Measurements from ENCODE around the gene TLCD3B. TPM values are rescaled to one million over a fixed set of nuclear protein-coding genes. Genes with fewer than 3 reads are reported as not detected.
A peak's percentile ranks its signal among the peaks of the same experiment; 100 is the strongest.

The TLCD3B gene
- total and polyA plus RNA-seq, 9 donors = 0.15 TPM; not detected in 8

DNA sequence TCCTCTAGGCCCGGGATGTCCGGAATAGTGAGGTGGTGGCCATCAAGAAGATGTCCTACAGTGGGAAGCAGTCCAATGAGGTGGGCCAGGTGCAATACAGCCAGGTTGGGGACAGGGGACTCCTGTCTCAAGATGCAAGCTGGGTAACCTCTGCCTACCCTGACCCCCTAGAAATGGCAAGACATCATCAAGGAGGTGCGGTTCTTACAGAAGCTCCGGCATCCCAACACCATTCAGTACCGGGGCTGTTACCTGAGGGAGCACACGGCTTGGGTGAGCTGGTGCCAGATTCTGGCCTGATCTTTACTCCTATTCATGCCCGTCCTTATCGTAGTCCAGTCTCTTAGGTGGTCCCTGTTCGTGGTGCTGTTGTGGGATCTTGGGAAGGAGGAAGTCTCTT, 53.0 kb downstream of the TLCD3B start:
- Histone ChIP-seq H3K36me3 (no peaks in the 10 kb centered on the region), H3K27me3 (no peaks in the 10 kb centered on the region), H3K9me3 (no peaks in the 10 kb centered on the region), H3K27ac (no peak overlapping the region), H3K4me3 (no peak overlapping the region), H3K4me1 (ENCODE audit: insufficient read depth) (peaks cover 13% of the 10 kb centered on the region)
- DNase-seq = peak in 2 of 5 donors; percentile 10 to 14
- intact Hi-C loops (cut with DNase I) = no loop called here
- 88 to 90% (median 89%) methylated on average over 9 of the region's 9 CpGs for WGBS, 3 donors
- no peak for TF ChIP-seq EP300 (IDR thresholded peaks at IDR 0.05)
- TF ChIP-seq POLR2A (IDR thresholded peaks at IDR 0.05) = no peak
- no peak for TF ChIP-seq CTCF (IDR thresholded peaks at IDR 0.05)

DNA sequence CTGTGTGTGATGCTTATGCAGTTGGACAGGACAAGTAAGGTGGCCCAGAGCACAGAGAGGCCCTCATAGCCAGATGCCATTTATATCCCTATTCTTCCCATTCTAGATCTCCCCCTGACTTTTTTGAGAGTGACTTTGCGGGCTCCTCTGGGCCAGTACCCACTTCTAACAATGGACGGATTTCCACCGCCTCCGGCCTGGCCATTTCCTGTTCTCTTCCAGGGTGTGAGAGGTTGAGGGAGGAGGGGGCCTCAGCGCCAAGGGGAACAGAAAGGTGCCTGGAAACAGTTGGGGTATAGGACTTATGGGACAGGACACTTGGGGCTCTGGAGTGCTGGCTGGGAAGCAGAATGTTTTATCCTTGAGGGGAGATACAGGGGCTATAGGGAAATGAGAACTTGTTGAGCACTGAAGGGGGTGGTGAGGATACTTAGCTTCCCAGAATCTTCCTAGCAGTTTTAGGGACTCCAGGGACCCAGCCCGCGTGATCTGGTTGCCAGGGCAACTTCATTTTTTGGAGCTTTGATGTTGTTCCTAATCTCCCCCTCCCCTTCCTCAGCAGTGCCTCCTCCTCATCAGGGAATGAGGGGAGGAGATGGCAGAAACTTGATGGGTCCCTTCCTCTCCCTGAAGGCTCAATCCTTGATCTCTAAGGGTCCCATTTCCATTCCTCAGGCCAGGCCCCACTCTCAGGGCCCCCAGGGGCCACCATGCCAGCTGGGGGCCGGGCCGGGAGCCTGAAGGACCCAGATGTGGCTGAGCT, 53.8 kb downstream of the TLCD3B start:
- TF ChIP-seq POLR2A (IDR thresholded peaks at IDR 0.05) (no peak), EP300 (IDR thresholded peaks at IDR 0.05) (no peak), CTCF (IDR thresholded peaks at IDR 0.05) (no peak)
- H3K27ac ChIP-seq = no peak overlapping the region
- no peak overlapping the region for H3K4me3 ChIP-seq
- peak in 2 of 5 donors; percentile 10 to 31 for DNase-seq
- H3K9me3 ChIP-seq = no peaks in the 10 kb centered on the region
- H3K36me3 ChIP-seq = no peaks in the 10 kb centered on the region
- H3K4me1 ChIP-seq (ENCODE audit: insufficient read depth) = peaks cover 13% of the 10 kb centered on the region
- 59 to 65% (median 64%) methylated on average over 9 of the region's 9 CpGs for WGBS, 3 donors
- H3K27me3 ChIP-seq = no peaks in the 10 kb centered on the region
- intact Hi-C loops (cut with DNase I) = no loop called here

GRCh38 chr16:29975811-29976511, 55.1 kb downstream of the TLCD3B start:
- no peaks in the 10 kb centered on the region for H3K9me3 ChIP-seq
- peak in 2 of 5 donors; percentile 12 to 23 for DNase-seq
- 9 to 14% (median 10%) methylated on average over 6 of the region's 6 CpGs for WGBS, 3 donors
- TF ChIP-seq CTCF (IDR thresholded peaks at IDR 0.05) = no peak
- TF ChIP-seq POLR2A (IDR thresholded peaks at IDR 0.05) = no peak
- TF ChIP-seq EP300 (IDR thresholded peaks at IDR 0.05) = no peak
- H3K27ac ChIP-seq = no peak overlapping the region
- no peaks in the 10 kb centered on the region for H3K36me3 ChIP-seq
- H3K4me3 ChIP-seq = peak overlapping the region; percentile 4
- H3K4me1 ChIP-seq (ENCODE audit: insufficient read depth) = peaks cover 13% of the 10 kb centered on the region
- intact Hi-C loops (cut with DNase I) = no loop called here
- no peaks in the 10 kb centered on the region for H3K27me3 ChIP-seq

DNA sequence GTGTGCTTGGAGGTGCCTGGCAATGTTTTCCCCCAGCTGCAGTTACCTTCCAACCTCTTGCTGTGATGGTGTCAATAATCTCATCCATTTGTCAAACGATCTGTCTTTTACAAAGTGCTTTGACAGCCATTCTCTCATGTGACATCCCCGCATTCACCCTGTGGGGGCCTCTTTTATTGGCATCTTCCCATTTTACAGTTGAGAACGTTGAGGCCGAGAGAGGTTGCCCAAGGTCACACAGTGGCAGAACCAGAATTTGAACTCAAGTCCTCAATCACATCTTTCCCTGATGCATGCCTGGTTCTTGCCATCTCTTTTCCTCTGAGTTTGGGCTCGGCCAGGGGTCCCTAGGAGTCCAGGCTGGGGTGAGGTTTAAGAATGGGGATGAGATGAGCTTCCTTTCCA, 55.9 kb downstream of the TLCD3B start:
- intact Hi-C loops (cut with DNase I) = no loop called here
- no peak for TF ChIP-seq CTCF (IDR thresholded peaks at IDR 0.05)
- Histone ChIP-seq H3K27ac (peak overlapping the region in 1 of 2 donors; percentile 7), H3K27me3 (no peaks in the 10 kb centered on the region), H3K9me3 (no peaks in the 10 kb centered on the region), H3K36me3 (no peaks in the 10 kb centered on the region), H3K4me3 (peak overlapping the region; percentile 87), H3K4me1 (ENCODE audit: insufficient read depth) (peaks cover 13% of the 10 kb centered on the region)
- 27 to 35% (median 35%) methylated on average over 5 of the region's 5 CpGs for WGBS, 3 donors
- DNase-seq = peak in 1 of 5 donors; percentile 20

Other genes starting within 250 kb of the TLCD3B start
- gene KIF22, start 240.5 kb downstream of the TLCD3B start, total RNA-seq = 10 to 100 TPM; 15.9 to 31.0 (median 20.7) TPM
- 10 to 100 TPM; 14.4 to 30.6 TPM for gene KIF22, start 240.5 kb downstream of the TLCD3B start, polyA plus RNA-seq
- 100 to 1,000 TPM in 5 of 7 donors, 10 to 100 TPM in 2; 50.6 to 256 (median 192) TPM for gene MAZ, start 224.7 kb downstream of the TLCD3B start, total RNA-seq
- 100 to 1,000 TPM; 105 to 152 TPM for gene MAZ, start 224.7 kb downstream of the TLCD3B start, polyA plus RNA-seq
- 10 to 100 TPM; 26.0 to 64.5 (median 36.0) TPM for gene PRRT2, start 219.1 kb downstream of the TLCD3B start, total RNA-seq
- 10 to 100 TPM in 1 of 2 donors, 1 to 10 TPM in 1; 6.3 to 28.6 TPM for gene PRRT2, start 219.1 kb downstream of the TLCD3B start, polyA plus RNA-seq
- 10 to 100 TPM; 41.3 to 83.6 (median 66.6) TPM for gene PAGR1, start 215.1 kb downstream of the TLCD3B start, total RNA-seq
- 10 to 100 TPM; 13.9 to 63.3 TPM for gene PAGR1, start 215.1 kb downstream of the TLCD3B start, polyA plus RNA-seq
- gene MVP, start 210.8 kb downstream of the TLCD3B start, total RNA-seq = 100 to 1,000 TPM in 6 of 7 donors, 10 to 100 TPM in 1; 74.2 to 191 (median 138) TPM
- gene MVP, start 210.8 kb downstream of the TLCD3B start, polyA plus RNA-seq = 10 to 100 TPM; 56.4 to 93.3 TPM
- 100 to 1,000 TPM in 4 of 7 donors, 10 to 100 TPM in 3; 88.2 to 121 (median 110) TPM for gene CDIPT, start 168.0 kb downstream of the TLCD3B start, total RNA-seq
- 100 to 1,000 TPM in 1 of 2 donors, 10 to 100 TPM in 1; 47.6 to 145 TPM for gene CDIPT, start 168.0 kb downstream of the TLCD3B start, polyA plus RNA-seq
- 10 to 100 TPM in 1 of 7 donors, 1 to 10 TPM in 5, under 1 TPM in 1; 0.73 to 13.3 (median 3.1) TPM for gene SEZ6L2, start 131.7 kb downstream of the TLCD3B start, total RNA-seq
- gene SEZ6L2, start 131.7 kb downstream of the TLCD3B start, polyA plus RNA-seq = 1 to 10 TPM; 2.9 to 5.1 TPM
- 1 to 10 TPM in 5 of 7 donors, under 1 TPM in 1, not detected in 1; 0.53 to 7.8 (median 1.6) TPM for gene ASPHD1, start 130.8 kb downstream of the TLCD3B start, total RNA-seq
- 1 to 10 TPM in 1 of 2 donors, under 1 TPM in 1; 0.38 to 1.1 TPM for gene ASPHD1, start 130.8 kb downstream of the TLCD3B start, polyA plus RNA-seq
- gene KCTD13, start 105.0 kb downstream of the TLCD3B start, total RNA-seq = 10 to 100 TPM; 18.4 to 36.8 (median 25.5) TPM
- gene KCTD13, start 105.0 kb downstream of the TLCD3B start, polyA plus RNA-seq = 10 to 100 TPM in 1 of 2 donors, 1 to 10 TPM in 1; 7.0 to 16.3 TPM
- 100 to 1,000 TPM in 3 of 7 donors, 10 to 100 TPM in 4; 81.3 to 143 (median 87.4) TPM for gene TMEM219, start 69.2 kb downstream of the TLCD3B start, total RNA-seq
- gene TMEM219, start 69.2 kb downstream of the TLCD3B start, polyA plus RNA-seq = 100 to 1,000 TPM in 1 of 2 donors, 10 to 100 TPM in 1; 84.1 to 124 TPM
- 10 to 100 TPM; 24.8 to 54.0 (median 43.9) TPM for gene TAOK2, start 57.4 kb downstream of the TLCD3B start, total RNA-seq
- gene TAOK2, start 57.4 kb downstream of the TLCD3B start, polyA plus RNA-seq = 10 to 100 TPM; 19.4 to 33.2 TPM
- 10 to 100 TPM; 11.8 to 22.7 (median 17.1) TPM for gene HIRIP3, start 35.7 kb downstream of the TLCD3B start, total RNA-seq
- 10 to 100 TPM; 15.8 to 19.0 TPM for gene HIRIP3, start 35.7 kb downstream of the TLCD3B start, polyA plus RNA-seq
- gene INO80E, start 35.0 kb downstream of the TLCD3B start, total RNA-seq = 10 to 100 TPM; 23.8 to 71.1 (median 55.5) TPM
- gene INO80E, start 35.0 kb downstream of the TLCD3B start, polyA plus RNA-seq = 10 to 100 TPM; 38.8 to 81.6 TPM
- gene DOC2A, start 20.2 kb downstream of the TLCD3B start, total RNA-seq = 1 to 10 TPM; 1.4 to 7.2 (median 4.7) TPM
- gene DOC2A, start 20.2 kb downstream of the TLCD3B start, polyA plus RNA-seq = 1 to 10 TPM; 1.5 to 3.2 TPM
- not detected for gene C16orf92, start 8.1 kb downstream of the TLCD3B start, total RNA-seq
- not detected for gene C16orf92, start 8.1 kb downstream of the TLCD3B start, polyA plus RNA-seq
- 1,000 to 10,000 TPM in 1 of 7 donors, 100 to 1,000 TPM in 6; 395 to 1,259 (median 847) TPM for gene ALDOA, start 34.5 kb upstream of the TLCD3B start, total RNA-seq
- 100 to 1,000 TPM; 252 to 522 TPM for gene ALDOA, start 34.5 kb upstream of the TLCD3B start, polyA plus RNA-seq
- gene PPP4C, start 44.7 kb upstream of the TLCD3B start, total RNA-seq = 10 to 100 TPM; 21.9 to 55.8 (median 49.1) TPM
- 10 to 100 TPM; 13.7 to 58.8 TPM for gene PPP4C, start 44.7 kb upstream of the TLCD3B start, polyA plus RNA-seq
- 1 to 10 TPM in 3 of 7 donors, under 1 TPM in 4; 0.23 to 1.5 (median 0.75) TPM for gene TBX6, start 60.7 kb upstream of the TLCD3B start, total RNA-seq
- 1 to 10 TPM in 1 of 2 donors, under 1 TPM in 1; 0.08 to 1.1 TPM for gene TBX6, start 60.7 kb upstream of the TLCD3B start, polyA plus RNA-seq
- gene YPEL3, start 64.9 kb upstream of the TLCD3B start, total RNA-seq = 10 to 100 TPM; 12.7 to 94.9 (median 63.1) TPM
- 100 to 1,000 TPM in 1 of 2 donors, 10 to 100 TPM in 1; 30.2 to 134 TPM for gene YPEL3, start 64.9 kb upstream of the TLCD3B start, polyA plus RNA-seq
- gene GDPD3, start 82.3 kb upstream of the TLCD3B start, total RNA-seq = 1 to 10 TPM; 2.6 to 7.5 (median 4.6) TPM
- 1 to 10 TPM; 3.7 to 4.4 TPM for gene GDPD3, start 82.3 kb upstream of the TLCD3B start, polyA plus RNA-seq
- gene MAPK3, start 91.9 kb upstream of the TLCD3B start, total RNA-seq = 100 to 1,000 TPM in 5 of 7 donors, 10 to 100 TPM in 2; 41.7 to 136 (median 115) TPM
- gene MAPK3, start 91.9 kb upstream of the TLCD3B start, polyA plus RNA-seq = 100 to 1,000 TPM; 116 to 171 TPM
- gene CORO1A, start 152.3 kb upstream of the TLCD3B start, total RNA-seq = 10 to 100 TPM in 4 of 7 donors, 1 to 10 TPM in 3; 6.7 to 33.3 (median 14.1) TPM
- 10 to 100 TPM in 1 of 2 donors, 1 to 10 TPM in 1; 1.6 to 12.2 TPM for gene CORO1A, start 152.3 kb upstream of the TLCD3B start, polyA plus RNA-seq
- 100 to 1,000 TPM in 1 of 7 donors, 10 to 100 TPM in 6; 21.3 to 106 (median 40.1) TPM for gene BOLA2B, start 162.4 kb upstream of the TLCD3B start, total RNA-seq
- 10 to 100 TPM; 10.0 to 43.9 TPM for gene BOLA2B, start 162.4 kb upstream of the TLCD3B start, polyA plus RNA-seq
- gene SLX1A, start 162.6 kb upstream of the TLCD3B start, total RNA-seq = 10 to 100 TPM in 6 of 7 donors, 1 to 10 TPM in 1; 9.3 to 60.9 (median 33.9) TPM
- 10 to 100 TPM in 1 of 2 donors, 1 to 10 TPM in 1; 3.5 to 12.5 TPM for gene SLX1A, start 162.6 kb upstream of the TLCD3B start, polyA plus RNA-seq
- gene SULT1A3, start 168.0 kb upstream of the TLCD3B start, total RNA-seq = 10 to 100 TPM in 4 of 7 donors, 1 to 10 TPM in 3; 4.1 to 12.5 (median 10.5) TPM
- gene SULT1A3, start 168.0 kb upstream of the TLCD3B start, polyA plus RNA-seq = 10 to 100 TPM in 1 of 2 donors, 1 to 10 TPM in 1; 9.9 to 10.0 TPM
- gene NPIPB13, start 217.2 kb upstream of the TLCD3B start, total RNA-seq = 10 to 100 TPM in 3 of 7 donors, 1 to 10 TPM in 4; 1.3 to 23.7 (median 7.4) TPM
- gene NPIPB13, start 217.2 kb upstream of the TLCD3B start, polyA plus RNA-seq = 1 to 10 TPM; 3.2 to 4.5 TPM